Measurements from ENCODE around the gene ASB1.

ASB1 gene, protein sequence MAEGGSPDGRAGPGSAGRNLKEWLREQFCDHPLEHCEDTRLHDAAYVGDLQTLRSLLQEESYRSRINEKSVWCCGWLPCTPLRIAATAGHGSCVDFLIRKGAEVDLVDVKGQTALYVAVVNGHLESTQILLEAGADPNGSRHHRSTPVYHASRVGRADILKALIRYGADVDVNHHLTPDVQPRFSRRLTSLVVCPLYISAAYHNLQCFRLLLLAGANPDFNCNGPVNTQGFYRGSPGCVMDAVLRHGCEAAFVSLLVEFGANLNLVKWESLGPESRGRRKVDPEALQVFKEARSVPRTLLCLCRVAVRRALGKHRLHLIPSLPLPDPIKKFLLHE

DNA sequence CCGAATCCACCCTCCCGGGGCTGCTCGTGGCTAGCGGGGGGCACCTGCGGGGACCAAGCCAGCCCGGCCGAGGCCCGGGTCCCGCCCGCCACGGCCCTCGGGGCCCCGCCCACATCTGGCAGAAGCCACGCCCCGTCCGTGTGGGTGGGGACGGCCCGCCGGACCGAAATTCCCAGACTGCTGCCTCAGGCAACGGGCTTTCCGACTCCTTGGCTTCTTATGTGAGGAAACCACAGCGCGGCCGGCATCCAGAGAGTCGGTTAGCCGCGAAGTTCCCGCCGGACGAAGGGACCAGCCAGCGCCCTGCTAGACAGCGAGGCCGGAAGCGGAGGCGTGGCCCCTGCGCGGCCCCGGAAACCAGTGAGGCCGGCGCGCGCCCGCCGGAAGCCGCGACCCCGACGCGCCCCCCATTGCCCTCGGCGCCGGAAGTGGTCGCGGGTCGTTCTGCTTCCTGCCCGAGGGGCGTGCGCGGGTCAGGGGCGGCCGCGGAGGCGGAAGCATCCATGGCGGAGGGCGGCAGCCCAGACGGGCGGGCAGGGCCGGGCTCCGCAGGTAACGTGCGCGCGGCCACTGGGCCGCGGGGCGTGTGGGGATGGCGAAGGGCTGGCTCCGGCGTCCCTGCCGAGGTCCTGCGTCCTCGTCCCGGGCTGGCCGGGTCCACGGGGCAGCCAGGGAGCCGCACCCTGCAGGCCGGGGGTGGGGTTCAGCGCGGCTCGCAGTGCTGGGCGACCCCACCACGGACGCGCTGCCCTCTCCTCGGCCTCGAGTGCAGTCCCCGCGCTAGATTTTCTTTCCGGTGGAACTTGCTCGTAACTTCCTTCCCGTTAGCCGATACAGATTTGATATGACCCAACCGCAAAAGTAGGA is at the start of gene ASB1:
TSS of gene ASB1 (plus strand) at position 360 of the 867 bp plus-strand sequence. CDS start at position 504, 144 bp downstream.
- ATAC-seq = peak; percentile 88
- Mint-ChIP-seq H3K27me3 (no peaks in the 10 kb centered on the region), H3K9me3 (peaks cover 0 to 5% of the 10 kb centered on the region in 2 donors), H3K4me1 (peaks cover 56% of the 10 kb centered on the region), H3K4me3 (peak within 1 kb of the TSS; percentile 90 to 93), H3K27ac (peak within 1 kb of the TSS; percentile 95 to 97)
- DNase-seq = peak; percentile 86

DNA sequence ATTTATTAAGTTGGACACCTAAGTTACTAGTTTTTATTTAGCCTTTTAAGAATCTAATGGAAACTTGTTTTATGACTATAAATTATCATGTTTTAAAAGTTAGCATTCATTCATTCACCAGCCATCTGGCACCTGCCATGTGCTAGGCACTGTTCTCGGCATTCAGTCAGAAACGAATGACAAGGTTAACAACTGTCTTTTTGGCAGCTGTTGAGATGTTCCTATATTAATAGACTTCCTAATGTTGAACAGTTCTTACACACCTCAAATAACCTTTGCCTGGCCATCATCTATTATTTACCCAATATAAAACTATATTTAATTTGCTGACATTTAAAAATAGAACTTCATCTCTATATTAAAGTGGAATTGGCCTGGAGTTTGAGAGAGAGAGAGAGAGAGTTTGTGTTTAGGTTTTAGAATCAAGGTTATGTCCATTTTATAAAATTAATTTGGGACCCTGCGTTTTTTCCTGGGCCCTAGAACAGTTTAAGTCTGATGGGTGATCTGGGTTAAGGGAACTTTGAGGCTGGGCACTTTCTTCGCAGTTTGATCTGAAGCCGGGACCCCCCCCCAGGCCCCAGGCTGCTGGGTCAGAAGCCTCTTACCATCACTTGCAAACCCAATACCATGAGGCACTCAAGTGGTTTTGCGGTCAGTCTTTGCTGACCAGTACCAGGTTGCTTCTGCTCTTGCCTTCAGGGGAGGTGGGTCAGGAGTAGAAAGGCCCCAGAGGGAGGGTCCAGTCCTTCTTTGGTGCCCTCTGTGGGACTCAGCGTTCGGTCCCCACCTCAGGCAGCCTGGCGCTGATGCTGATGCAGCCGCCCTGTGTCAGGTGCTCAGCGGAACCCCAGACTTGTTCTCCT is 48.3 kb upstream of the ASB1 start:
- Mint-ChIP-seq H3K4me1 (peaks cover 48% of the 10 kb centered on the region), H3K27ac (peak overlapping the region in 1 of 2 donors; percentile 59), H3K27me3 (no peaks in the 10 kb centered on the region), H3K4me3 (no peak overlapping the region), H3K9me3 (no peaks in the 10 kb centered on the region)
- no peak for ATAC-seq
- DNase-seq = no peak

DNA sequence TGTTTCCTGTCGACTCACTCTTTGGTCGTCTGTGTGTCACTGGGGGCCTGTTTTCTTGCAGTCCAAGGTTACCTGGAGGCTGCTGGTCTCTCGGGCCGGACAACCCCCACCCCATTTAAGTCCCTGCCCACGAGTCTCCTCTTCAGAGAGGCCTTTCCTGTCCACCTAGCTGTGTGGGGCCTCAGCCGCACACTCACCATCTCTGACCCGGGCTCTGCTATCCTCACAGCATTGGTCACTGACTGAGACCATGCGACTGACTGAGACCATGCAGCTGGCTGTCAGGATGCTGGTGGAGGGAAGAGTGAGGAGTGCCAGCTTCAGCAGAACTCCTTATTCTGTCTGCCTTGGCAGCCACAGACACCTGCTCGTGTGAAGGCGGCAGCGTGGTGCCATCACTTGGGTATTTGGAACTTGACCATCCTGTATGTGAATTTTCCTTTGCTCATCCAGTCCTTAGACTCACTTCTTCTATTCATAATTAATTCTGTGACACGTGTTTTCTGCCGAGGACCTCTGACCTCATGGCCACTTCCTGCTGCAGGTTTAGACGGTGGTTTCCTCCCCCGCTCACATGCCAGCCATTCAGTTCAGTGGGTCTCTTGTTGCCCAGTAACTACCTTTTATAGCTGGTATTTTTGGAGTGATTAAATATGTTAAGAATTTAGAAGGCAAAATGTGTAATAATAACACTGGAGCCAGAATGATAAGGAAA is 47.5 kb upstream of the ASB1 start:
- Mint-ChIP-seq H3K27me3 (no peaks in the 10 kb centered on the region), H3K9me3 (no peaks in the 10 kb centered on the region), H3K27ac (peak overlapping the region in 1 of 2 donors; percentile 88), H3K4me3 (peak overlapping the region; percentile 39 to 45), H3K4me1 (peaks cover 48% of the 10 kb centered on the region)
- ATAC-seq (peak; percentile 89), DNase-seq (peak; percentile 18 to 44)

DNA sequence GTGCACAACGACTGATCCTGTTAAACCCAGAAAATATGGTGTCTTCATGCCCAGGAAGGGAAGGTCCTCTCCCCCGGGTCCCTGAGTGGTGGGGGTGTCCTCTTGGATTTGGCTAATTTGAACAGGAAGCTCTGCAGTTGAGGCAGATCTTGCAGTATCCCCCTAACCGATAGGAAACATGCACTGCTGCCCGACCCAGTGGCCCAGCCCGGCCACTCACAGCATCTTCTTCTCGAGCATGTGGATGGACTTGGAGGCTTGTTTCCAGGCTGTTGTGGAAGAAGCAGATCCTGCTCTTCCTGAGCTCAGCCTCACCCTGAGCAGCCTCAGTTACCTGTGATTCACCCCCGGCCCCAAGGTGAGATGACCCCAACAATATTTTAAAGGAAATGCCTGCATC is 46.4 kb upstream of the ASB1 start:
- Mint-ChIP-seq H3K9me3 (no peaks in the 10 kb centered on the region), H3K4me1 (peaks cover 48% of the 10 kb centered on the region), H3K27ac (peak overlapping the region in 1 of 2 donors; percentile 5), H3K27me3 (no peaks in the 10 kb centered on the region), H3K4me3 (no peak overlapping the region)
- ATAC-seq (no peak), DNase-seq (no peak)

DNA sequence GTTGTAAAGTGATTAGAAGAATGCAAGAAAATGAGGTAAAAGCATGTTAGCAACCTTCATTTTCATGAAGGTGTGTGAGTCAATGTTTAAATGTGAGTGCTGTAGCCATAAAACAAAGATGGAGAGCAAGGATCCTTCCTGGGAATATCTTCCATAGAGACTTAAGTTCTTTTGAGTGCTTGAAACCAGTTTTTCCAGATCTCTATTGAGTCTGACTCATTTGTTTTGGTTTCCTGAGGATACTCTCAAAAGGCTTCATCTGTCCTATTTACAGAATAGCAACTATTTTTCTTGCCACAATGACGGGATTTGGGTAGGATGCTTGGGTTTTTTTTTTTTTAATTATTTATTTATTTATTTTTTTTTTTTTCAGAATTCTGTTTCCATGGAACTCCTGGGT is 45.9 kb upstream of the ASB1 start:
- Mint-ChIP-seq H3K27ac (no peak overlapping the region), H3K4me3 (no peak overlapping the region), H3K27me3 (no peaks in the 10 kb centered on the region), H3K9me3 (no peaks in the 10 kb centered on the region), H3K4me1 (peaks cover 48% of the 10 kb centered on the region)
- no peak for DNase-seq
- no peak for ATAC-seq

DNA sequence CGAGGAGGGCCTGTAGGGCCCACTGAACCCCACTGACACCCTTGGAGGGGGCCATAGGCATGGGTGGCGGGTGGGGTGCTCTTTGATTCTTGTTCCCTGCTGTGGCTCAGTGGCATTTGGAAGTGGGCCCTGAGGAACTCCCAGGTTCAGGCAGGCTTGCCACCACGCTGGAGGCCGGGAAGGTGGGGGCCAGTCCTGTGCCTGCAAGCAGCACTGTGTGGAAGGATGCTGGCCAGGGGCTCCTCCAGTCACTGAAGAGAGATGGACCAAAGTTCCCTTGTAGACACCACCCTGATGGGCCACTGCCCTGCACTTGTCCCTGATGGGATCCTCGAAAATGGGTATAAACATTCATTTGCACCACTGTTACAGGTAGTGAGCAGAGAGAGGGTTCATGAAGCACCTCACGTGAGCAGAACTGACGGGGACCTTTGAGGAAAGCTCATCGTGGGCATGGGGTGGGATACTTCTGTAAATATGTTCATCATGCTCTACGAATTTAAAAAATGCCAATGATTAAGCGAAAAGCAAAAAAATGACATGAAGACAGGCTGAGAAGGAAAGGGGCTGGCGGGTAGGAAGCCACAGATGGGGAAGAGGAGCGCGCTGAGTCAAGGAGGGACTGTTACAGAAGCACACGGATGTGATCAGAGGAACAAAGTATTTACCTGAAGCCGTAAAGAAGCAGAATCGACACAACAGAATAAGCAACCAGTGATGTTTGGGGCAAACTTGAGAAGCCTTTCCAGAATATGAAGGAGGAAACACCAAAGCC is 45.2 kb upstream of the ASB1 start:
- H3K4me3 Mint-ChIP-seq = no peak overlapping the region
- H3K27me3 Mint-ChIP-seq = no peaks in the 10 kb centered on the region
- no peak for ATAC-seq
- DNase-seq = no peak
- no peaks in the 10 kb centered on the region for H3K9me3 Mint-ChIP-seq
- peak overlapping the region in 1 of 2 donors; percentile 0 for H3K27ac Mint-ChIP-seq
- peaks cover 48% of the 10 kb centered on the region for H3K4me1 Mint-ChIP-seq

DNA sequence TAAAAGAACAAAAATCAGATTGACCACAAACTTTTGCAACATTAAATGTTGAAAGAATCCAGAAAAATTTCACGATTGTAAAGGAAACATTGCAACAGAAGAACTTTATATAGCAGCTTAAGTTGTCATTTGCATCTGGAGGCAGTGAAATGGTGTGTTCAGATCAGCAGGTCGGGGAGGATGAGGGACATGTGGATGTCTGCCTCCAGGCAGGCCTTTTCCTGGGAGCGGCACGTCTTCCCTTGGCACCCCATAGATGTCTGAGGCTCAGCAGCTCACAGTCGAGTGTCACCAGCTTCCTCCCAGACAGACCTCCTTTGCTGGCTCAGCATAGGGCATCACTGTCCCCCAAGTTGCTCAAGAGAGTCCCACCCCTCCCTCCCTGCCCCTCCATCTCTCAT is 44.3 kb upstream of the ASB1 start:
- H3K9me3 Mint-ChIP-seq = no peaks in the 10 kb centered on the region
- H3K4me1 Mint-ChIP-seq = peaks cover 39% of the 10 kb centered on the region
- H3K4me3 Mint-ChIP-seq = no peak overlapping the region
- H3K27ac Mint-ChIP-seq = no peak overlapping the region
- ATAC-seq = no peak
- DNase-seq = no peak
- H3K27me3 Mint-ChIP-seq = no peaks in the 10 kb centered on the region

DNA sequence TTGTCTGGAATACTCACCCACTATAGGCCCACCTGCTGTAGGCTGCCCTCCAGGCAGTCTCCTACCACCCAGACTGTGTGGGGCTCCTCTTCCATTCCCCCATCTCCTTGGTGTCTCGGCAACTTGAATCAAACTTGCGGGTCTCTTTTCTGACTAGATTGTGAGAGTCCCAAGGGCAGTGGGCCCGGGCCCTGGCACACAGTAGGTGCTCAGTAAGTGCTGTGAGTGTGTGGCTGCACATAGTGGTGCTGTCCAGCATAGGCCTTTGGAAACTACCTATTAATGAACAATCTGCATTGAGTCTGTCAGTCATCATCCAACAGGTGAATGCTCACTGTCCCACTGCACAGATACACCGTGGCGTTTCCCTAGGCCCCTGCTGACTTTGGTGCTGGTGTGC is 43.6 kb upstream of the ASB1 start:
- H3K4me1 Mint-ChIP-seq = peaks cover 34% of the 10 kb centered on the region
- H3K27me3 Mint-ChIP-seq = no peaks in the 10 kb centered on the region
- DNase-seq (no peak), ATAC-seq (no peak)
- peak overlapping the region in 1 of 2 donors; percentile 45 for H3K27ac Mint-ChIP-seq
- H3K9me3 Mint-ChIP-seq = no peaks in the 10 kb centered on the region
- no peak overlapping the region for H3K4me3 Mint-ChIP-seq

DNA sequence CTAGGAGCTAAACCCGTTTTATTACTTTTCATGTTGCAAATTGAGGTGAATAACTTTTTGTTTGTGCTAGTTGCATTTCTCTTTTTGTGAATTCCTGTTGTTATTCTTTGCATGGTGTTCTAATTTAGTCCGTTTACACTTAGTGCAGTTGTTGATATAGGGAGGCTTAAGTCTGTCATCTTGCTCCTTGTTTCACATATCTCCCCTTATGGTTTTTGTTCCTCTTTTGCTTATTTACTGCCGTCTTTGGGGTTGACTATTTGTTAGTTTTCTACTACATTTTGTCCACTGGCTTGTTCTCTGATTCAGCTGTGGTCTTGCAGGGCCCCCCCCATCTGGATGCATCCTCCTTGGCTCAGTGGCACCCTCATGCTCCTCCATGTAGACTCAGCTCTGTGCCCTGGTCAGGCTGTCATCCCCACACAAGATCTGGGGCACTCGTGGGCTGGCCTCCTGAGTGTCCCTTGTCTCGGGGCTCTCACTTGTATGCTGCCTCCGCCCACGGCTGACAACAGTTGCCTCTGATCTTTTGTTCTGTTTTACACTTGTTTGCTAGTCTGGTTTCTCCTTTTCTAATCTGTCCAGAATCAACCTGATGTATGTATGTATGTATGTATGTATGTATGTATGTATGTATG is 42.9 kb upstream of the ASB1 start:
- Mint-ChIP-seq H3K27ac (peak overlapping the region in 1 of 2 donors; percentile 42), H3K27me3 (no peaks in the 10 kb centered on the region)
- ATAC-seq = no peak

DNA sequence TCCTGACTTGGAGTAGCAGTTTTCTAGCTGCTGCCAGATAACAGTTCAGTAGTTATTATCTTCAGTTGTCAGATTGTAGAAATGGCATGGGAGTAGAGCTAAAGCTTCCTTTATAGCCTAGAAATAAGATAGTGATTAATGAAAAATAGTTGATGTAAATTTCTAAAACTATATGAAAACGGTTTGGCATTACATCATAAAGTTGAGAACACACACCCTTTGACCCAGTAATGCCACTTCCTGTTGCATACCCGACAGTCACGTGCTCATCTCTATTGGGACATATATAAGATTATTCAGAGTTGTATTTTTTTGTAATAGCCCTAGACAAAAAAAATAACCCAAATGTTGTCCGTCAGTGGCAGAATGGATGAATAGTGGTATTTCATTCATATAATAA is 39.4 kb upstream of the ASB1 start:
- H3K27ac Mint-ChIP-seq = no peak overlapping the region
- no peak overlapping the region for H3K4me3 Mint-ChIP-seq
- H3K27me3 Mint-ChIP-seq = no peaks in the 10 kb centered on the region
- ATAC-seq (no peak), DNase-seq (no peak)
- H3K9me3 Mint-ChIP-seq = no peaks in the 10 kb centered on the region
- H3K4me1 Mint-ChIP-seq = peaks cover 4% of the 10 kb centered on the region

More for the DNA sequence above, 42.9 kb upstream of the ASB1 start:
- Mint-ChIP-seq H3K4me1 (peaks cover 32% of the 10 kb centered on the region), H3K4me3 (no peak overlapping the region), H3K9me3 (no peaks in the 10 kb centered on the region)
- DNase-seq = no peak

DNA sequence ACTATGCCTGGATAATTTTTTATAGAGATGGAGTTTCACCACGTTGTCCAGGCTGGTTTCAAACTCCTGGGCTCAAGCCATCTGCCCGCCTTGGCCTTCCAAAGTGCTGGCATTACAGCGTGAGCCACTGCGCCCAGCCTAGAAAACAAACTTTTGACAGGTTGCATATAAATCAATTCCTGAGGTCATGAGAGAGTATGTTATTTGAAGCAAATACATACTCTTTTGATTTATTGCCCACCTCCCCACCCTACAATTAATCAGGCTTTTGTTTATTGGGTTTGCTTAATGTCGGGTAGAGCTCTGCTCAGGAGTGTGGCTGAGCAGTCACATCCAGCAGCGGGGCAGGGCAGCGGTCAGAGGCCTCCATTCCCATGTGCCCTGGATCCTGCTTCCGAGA is 37.9 kb upstream of the ASB1 start:
- no peak for ATAC-seq
- peaks cover 4% of the 10 kb centered on the region for H3K4me1 Mint-ChIP-seq
- H3K9me3 Mint-ChIP-seq = no peaks in the 10 kb centered on the region
- no peak overlapping the region for H3K27ac Mint-ChIP-seq
- no peak overlapping the region for H3K4me3 Mint-ChIP-seq
- no peaks in the 10 kb centered on the region for H3K27me3 Mint-ChIP-seq
- no peak for DNase-seq

DNA sequence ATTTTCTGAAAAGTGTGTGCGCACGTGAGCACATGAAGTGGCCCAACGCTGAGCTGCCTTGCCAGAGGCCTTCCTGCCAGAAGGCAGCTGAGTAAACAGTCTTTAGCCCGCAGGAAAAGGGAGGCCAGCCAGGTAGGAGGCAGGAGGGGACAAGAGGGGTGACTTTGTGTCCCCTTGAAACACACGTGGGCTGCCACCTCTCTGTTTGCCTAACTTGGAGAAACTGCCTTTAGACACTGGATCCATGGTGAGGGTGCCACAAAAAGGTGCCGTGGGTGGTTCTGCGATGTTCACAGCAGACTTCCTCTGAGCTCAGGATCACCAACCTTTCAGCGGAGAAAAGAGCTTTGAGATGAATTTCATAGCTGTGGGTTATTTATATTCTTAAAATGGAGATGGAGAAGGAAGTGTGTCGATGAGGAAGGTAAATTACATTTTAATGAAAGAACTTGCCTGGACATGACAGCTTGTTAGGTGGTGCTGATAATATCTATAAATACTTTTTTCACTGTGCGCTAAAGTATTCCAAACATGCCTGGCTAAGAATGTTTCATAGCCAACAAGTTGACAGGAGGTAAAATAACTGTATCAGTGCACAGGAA is 36.6 kb upstream of the ASB1 start:
- DNase-seq (no peak), ATAC-seq (no peak)
- Mint-ChIP-seq H3K27ac (no peak overlapping the region), H3K27me3 (no peaks in the 10 kb centered on the region), H3K4me3 (no peak overlapping the region), H3K4me1 (peaks cover 4% of the 10 kb centered on the region), H3K9me3 (no peaks in the 10 kb centered on the region)

DNA sequence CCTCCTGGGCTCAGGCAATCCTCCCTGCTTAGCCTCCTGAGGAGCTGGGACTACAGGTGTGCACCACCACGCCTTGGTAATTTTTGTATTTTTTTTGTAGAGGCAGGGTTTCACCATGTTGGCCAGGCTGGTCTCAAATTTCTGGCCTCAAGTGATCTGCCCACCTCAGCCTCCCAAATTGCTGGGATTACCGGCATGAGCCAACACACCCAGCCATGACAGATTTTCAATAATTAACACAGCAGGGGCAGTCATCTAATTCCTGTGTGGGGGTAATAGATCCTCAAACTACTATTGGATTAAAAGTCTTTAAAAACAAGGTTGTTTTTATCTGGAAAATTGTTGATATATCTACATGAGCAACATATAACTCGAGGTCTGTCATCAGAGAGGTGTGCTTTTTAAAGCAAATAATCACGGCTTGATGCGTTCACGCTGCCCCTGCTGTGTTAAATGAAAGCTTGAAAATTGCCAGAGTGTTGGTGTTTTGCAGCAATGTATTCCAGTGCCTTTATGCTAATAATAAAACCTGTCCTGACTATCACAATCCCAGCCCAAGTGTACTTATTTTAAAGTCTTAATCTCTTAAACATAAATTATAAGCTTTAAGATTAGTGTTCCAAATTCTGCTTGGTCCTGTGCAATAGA is 35.6 kb upstream of the ASB1 start:
- Mint-ChIP-seq H3K27me3 (no peaks in the 10 kb centered on the region), H3K9me3 (no peaks in the 10 kb centered on the region), H3K4me1 (peaks cover 4% of the 10 kb centered on the region), H3K27ac (no peak overlapping the region), H3K4me3 (no peak overlapping the region)
- ATAC-seq (no peak), DNase-seq (no peak)
